Neural crest cell (in vitro differentiated cells): ENCODE data around the gene ITGB3BP. TPM values are rescaled to one million over a fixed set of nuclear protein-coding genes. Genes with fewer than 3 reads are reported as not detected.

Source experiments
- DNase-seq: peaks from one replicate; pipeline ENCODE4 v3.0.0; 2021; ENCODE audit warnings: low read depth, mixed read lengths, low spot score
- H3K27ac Mint-ChIP-seq: one replicate; pipeline ENCODE4 v1.8.0; 2021; ENCODE audit warnings: mild to moderate bottlenecking, mixed read lengths; ENCODE audit not compliant: unreplicated experiment
- H3K27me3 Mint-ChIP-seq: 2 replicates; pipeline ENCODE4 v1.8.0; 2021; ENCODE audit warnings: low read depth, mild to moderate bottlenecking, mixed read lengths
- H3K36me3 Mint-ChIP-seq: 2 replicates; pipeline ENCODE4 v1.8.0; 2021; ENCODE audit warnings: low read depth, mild to moderate bottlenecking, mixed read lengths
- H3K4me1 Mint-ChIP-seq: 2 replicates; pipeline ENCODE4 v1.8.0; 2021; ENCODE audit warnings: mixed read lengths
- H3K4me3 Mint-ChIP-seq: one replicate; pipeline ENCODE4 v1.8.0; 2021; ENCODE audit warnings: mild to moderate bottlenecking, mixed read lengths
- H3K9me3 Mint-ChIP-seq: 2 replicates; pipeline ENCODE4 v1.8.0; 2021; ENCODE audit warnings: mixed read lengths
- CTCF ChIP-seq: fragments of 200-600 bp; sonication (generic); conservative IDR thresholded peaks from 2 replicates; pipeline ENCODE4 v1.5.0; 2021; ENCODE audit warnings: antibody characterized with exemption, mild to moderate bottlenecking
- total RNA-seq: library from RNA; stranded (reverse); gene quantifications from 2 replicates; pipeline ENCODE4 v1.2.1, GENCODE V29; 2021

The ITGB3BP gene
- total RNA-seq, 1 donor from 2014 or later: 55.8 TPM

GRCh38 chr1:63466181-63466580 is 56.8 kb downstream of the ITGB3BP start:
- TF ChIP-seq CTCF: no peak
- Mint-ChIP-seq H3K27me3 (no peaks in the 10 kb centered on the region), H3K4me3 (no peak overlapping the region), H3K36me3 (peaks cover 40% of the 10 kb centered on the region), H3K27ac (no peak overlapping the region), H3K4me1 (no peaks in the 10 kb centered on the region), H3K9me3 (peaks cover 14% of the 10 kb centered on the region)
- DNase-seq: no peak

GRCh38 chr1:63463248-63463647 is 59.8 kb downstream of the ITGB3BP start:
- Mint-ChIP-seq H3K36me3 (peaks cover 34% of the 10 kb centered on the region), H3K27me3 (no peaks in the 10 kb centered on the region), H3K9me3 (peaks cover 9% of the 10 kb centered on the region), H3K27ac (no peak overlapping the region), H3K4me3 (no peak overlapping the region), H3K4me1 (no peaks in the 10 kb centered on the region)
- no peak for TF ChIP-seq CTCF
- no peak for DNase-seq

GRCh38 chr1:63461661-63462230 is 61.3 kb downstream of the ITGB3BP start:
- no peak for TF ChIP-seq CTCF
- H3K4me3 Mint-ChIP-seq: no peak overlapping the region
- H3K36me3 Mint-ChIP-seq: peaks cover 28% of the 10 kb centered on the region
- H3K27me3 Mint-ChIP-seq: no peaks in the 10 kb centered on the region
- no peak overlapping the region for H3K27ac Mint-ChIP-seq
- H3K9me3 Mint-ChIP-seq: peaks cover 9% of the 10 kb centered on the region
- no peaks in the 10 kb centered on the region for H3K4me1 Mint-ChIP-seq
- no peak for DNase-seq

- no peaks in the 10 kb centered on the region for H3K4me1 Mint-ChIP-seq
- H3K36me3 Mint-ChIP-seq: peaks cover 25% of the 10 kb centered on the region
- TF ChIP-seq CTCF: no peak
- H3K27me3 Mint-ChIP-seq: no peaks in the 10 kb centered on the region
- peaks cover 9% of the 10 kb centered on the region for H3K9me3 Mint-ChIP-seq
- no peak for DNase-seq
- no peak overlapping the region for H3K4me3 Mint-ChIP-seq
- no peak overlapping the region for H3K27ac Mint-ChIP-seq
Observed at GRCh38 chr1:63458750-63459149, 64.3 kb downstream of the ITGB3BP start.

- peaks cover 4% of the 10 kb centered on the region for H3K36me3 Mint-ChIP-seq
- peak; percentile 42 for TF ChIP-seq CTCF
- H3K27me3 Mint-ChIP-seq: no peaks in the 10 kb centered on the region
- H3K4me3 Mint-ChIP-seq: no peak overlapping the region
- no peak overlapping the region for H3K27ac Mint-ChIP-seq
- DNase-seq: no peak
- no peaks in the 10 kb centered on the region for H3K9me3 Mint-ChIP-seq
- no peaks in the 10 kb centered on the region for H3K4me1 Mint-ChIP-seq
Observed at GRCh38 chr1:63454269-63454668, 68.8 kb downstream of the ITGB3BP start.
